ENCODE data around the gene NRG3.
"Not testable (repeated sequence)": the region's sequence is repeated elsewhere in the genome, so short reads cannot be mapped to it uniquely, and the experiment has no call there.

Gene NRG3

GRCh38 chr10:81963606-81964005 is 88.6 kb downstream of the NRG3 start:
- DNase-seq, result no peak

- no peak for DNase-seq
Observed at GRCh38 chr10:81967716-81968115, 92.7 kb downstream of the NRG3 start.

GRCh38 chr10:81969136-81969535 is 94.1 kb downstream of the NRG3 start:
- DNase-seq, result no peak

GRCh38 chr10:81978238-81978637 is 103.2 kb downstream of the NRG3 start:
- no peak for DNase-seq

DNA sequence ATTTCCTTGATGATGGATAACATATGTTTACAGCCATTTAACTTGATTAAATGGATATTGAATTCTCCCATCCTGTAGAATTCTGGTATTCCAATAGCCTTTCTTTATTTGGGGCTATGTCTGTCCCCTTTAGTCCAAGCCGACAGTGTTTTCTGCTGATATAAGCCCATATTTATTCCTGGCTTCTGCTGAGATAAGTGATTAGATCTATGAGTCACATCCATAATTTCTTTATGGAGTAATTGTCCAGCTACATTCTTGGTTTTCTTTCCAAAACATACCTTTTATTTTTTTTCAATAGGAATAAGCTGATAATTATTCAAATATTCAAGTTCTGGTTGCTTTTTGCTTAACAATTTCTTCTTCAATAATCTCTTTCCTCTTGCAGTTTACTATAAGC is 106.7 kb downstream of the NRG3 start:
- no peak for DNase-seq

DNA sequence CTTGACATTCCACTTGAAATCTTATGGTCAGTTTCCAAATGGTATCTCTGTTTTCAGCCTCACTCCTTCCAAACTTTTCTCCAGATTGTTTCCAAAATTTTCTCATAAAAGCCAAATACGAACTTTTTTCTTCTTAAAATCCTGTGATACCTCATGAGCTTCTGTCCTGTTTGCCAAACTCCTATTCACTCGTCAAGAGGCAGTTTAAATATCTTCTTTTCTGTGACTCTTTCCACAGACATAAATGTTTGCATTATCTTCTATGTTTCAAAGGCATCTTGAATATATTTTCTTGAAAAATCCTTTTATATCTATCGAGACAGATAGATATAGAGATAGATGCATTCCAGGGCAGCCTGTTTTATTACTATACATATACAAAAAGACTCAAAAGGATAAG is 109.4 kb downstream of the NRG3 start:
- no peak for DNase-seq

DNA sequence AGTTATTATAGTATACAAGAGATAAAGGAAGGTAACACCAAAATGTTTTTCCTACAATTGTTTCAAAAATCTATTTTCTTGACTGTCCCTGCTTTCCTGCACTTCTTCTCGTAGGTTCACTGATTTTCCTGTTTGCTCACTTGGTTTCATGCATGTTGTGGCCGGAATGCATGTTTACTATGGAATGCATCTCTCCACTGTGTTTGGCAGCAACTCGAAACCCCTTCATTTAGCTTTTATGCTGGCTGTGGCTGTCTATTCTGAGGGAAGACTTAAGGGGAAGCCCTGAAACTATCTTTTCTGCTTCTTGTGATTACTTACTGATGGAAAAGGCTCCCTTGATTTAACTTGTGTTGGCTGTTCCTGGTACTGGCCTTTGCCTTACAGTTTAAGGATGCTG is 120.3 kb downstream of the NRG3 start:
- no peak for DNase-seq

DNA sequence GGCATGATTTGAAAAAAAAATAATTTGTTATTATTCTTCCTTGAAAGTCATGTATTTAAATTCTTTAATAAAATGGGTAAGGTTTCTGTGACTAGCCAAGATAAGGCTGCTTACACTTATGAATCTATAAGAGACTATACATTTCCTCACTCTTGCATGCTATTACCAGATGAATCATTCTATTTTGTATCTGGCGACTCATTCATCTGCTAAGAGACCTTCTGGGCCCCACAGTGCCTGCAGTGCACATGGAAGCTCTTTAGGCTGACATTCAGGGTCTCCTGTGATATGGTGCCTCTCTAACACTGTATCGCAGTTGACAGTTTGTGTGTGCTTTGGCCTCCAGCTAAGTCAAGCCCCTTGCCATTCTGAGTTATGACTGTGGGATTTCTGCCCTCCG is 121.9 kb downstream of the NRG3 start:
- DNase-seq, result no peak

- no peak for DNase-seq
Observed at GRCh38 chr10:82020999-82021398, 146.0 kb downstream of the NRG3 start.

- no peak for DNase-seq
Observed at GRCh38 chr10:82027711-82028110, 152.7 kb downstream of the NRG3 start.

- DNase-seq, result no peak
Observed at GRCh38 chr10:82037076-82037475, 162.1 kb downstream of the NRG3 start.

- no peak for DNase-seq
Observed at GRCh38 chr10:82038587-82038986, 163.6 kb downstream of the NRG3 start.

- DNase-seq, result no peak
Observed at GRCh38 chr10:82040336-82040735, 165.3 kb downstream of the NRG3 start.

DNA sequence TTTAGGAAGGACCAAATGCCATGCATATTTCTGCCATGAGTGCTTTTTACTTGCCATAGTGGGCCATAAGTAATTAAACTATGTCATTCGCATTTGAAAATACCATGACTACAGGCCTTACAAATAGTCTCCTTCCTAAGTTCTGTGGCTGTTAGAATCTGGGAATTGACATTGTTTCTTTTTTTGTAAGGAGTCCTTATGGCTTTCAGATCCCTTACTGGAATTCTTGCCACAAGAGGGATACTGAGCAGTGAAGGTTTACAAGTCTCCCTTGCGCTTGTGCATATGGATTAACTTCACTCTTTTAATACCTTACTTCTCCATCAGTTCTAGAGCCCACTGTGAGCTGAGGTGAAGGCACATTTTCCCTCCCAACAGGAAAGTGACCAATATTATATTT is 166.0 kb downstream of the NRG3 start:
- no peak for DNase-seq

DNA sequence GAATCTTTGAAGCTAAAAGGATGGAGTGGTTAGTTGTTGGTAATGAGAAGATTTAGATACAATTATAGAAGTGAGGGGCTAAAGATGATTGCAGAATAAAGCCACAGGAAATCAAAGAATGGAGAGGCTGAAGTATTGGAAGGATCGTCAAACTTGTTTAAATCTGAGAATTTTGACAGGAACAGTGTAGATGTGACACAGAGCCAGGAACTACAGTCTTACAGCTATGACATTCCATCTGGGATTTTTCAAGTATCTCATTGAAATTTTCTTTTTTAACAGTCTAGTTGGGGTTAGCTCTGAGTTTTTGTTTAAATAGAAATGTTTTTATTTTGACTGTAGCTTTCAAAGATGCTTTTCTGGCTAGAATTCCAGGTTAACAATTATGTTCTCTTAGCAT is 181.4 kb downstream of the NRG3 start:
- DNase-seq, result no peak

- not testable (repeated sequence) for DNase-seq
Observed at GRCh38 chr10:82067192-82067591, 192.2 kb downstream of the NRG3 start.

GRCh38 chr10:82068501-82068900 is 193.5 kb downstream of the NRG3 start:
- no peak for DNase-seq

- DNase-seq, result no peak
Observed at GRCh38 chr10:82071231-82071630, 196.2 kb downstream of the NRG3 start.

DNA sequence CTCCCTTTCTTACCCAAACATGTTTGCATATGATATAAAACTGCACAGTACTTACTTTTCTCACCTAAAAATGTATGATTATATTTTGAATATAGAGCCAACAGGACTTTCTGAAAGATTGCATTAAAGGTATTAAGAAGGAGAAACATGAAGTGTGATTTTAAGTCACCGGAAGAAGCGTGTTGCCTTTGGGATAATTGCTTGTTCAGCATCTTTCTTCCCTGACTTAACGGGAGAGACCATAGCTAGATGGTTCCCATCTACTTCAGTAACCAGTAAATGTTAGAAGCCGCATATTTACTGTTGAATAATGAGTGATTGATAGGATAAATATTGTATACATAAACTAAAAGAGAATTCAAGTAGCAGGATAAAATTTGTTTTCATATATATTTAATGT is 197.1 kb downstream of the NRG3 start:
- DNase-seq, result no peak

DNA sequence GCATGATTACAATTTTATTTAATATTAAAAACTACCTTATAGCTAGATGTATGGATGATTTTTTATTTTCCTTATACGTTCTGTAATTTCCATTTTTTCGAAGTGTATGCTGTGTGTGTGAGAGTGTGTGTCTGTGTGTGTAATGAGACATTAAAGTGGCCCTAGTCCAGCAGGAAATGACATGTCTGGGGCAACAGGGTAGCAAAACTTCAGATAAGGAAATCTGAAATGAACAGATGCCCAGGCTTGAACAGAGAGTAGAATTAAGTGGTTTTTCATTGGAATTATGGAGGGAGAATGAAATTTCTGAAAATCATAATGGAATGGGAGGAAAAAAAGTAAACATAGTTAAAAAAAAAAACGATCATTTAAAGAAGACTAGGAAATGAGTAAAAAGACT is 200.6 kb downstream of the NRG3 start:
- DNase-seq, result no peak

- DNase-seq, result no peak
Observed at GRCh38 chr10:82084496-82084895, 209.5 kb downstream of the NRG3 start.

DNA sequence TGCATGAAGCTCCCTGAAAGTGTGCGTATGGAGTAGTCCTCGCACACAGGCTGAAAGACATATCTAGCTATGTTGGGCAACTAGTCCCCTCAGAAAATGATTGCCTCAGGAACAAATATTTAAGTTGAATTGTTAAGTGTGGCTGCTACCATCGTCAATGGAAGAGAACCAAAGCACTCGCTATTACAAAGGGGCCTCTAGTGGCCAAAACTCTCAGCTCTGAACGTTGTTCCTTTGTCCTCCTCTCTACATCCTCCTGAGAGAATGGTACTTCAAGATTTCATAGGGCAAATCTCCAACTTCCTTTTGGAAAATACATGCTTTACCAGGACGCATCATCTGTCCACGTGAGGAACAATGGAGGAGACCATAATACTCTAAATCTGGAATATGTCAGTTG is 209.9 kb downstream of the NRG3 start:
- no peak for DNase-seq

DNA sequence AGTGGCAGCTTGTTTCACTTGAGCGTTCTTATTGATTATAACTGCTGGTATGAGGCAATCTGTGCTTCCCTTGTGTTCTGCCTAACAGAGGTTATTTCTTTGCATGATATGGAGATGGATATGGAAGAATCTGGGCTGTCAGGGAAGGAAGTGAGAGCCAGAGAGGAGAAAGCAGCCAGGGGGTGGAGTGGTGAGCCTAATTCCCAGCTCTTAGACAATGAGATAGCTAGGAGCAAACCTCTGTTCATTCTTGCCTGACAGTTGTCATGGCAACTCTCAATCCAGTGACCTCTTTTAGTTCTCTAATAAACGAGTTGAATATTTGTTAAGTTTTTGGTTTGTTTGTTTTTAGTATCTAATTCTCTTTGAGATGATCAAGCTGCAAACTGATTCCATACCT is 214.3 kb downstream of the NRG3 start:
- no peak for DNase-seq

- DNase-seq, result no peak
Observed at GRCh38 chr10:82091413-82091812, 216.4 kb downstream of the NRG3 start.

DNA sequence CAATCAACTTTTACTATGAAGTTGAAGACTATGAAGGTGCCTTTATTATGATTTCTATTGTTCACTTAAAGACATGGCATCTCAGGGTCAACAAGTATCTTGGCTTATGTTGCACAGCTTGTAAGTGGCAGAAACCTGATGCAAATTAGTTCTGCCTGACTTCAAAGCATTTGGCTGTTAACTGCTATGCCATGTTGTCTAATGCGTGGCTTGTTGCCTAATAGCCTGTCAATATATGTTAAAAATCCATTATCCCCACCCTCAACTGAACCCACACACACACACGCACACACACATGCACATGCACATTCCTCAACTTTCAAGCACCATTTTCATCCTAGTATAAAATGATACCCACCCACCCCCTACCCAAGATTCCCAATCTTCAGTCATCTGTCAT is 217.1 kb downstream of the NRG3 start:
- no peak for DNase-seq

- DNase-seq, result no peak
Observed at GRCh38 chr10:82124713-82125112, 249.7 kb downstream of the NRG3 start.
